NCI-H2029 treated with DMSO at 0.1 percent for 48 hours (cell line): ENCODE data around the gene FAM168A.

Source experiments
- DNase-seq: peaks from one replicate; lab custom pipeline; 2025; lab: John Stamatoyannopoulos, UW

Gene FAM168A

GRCh38 chr11:73426219-73426850, 171.6 kb downstream of the FAM168A start:
- DNase-seq, result no peak

- DNase-seq, result no peak
Observed at GRCh38 chr11:73425108-73425507, 172.8 kb downstream of the FAM168A start.

GRCh38 chr11:73423506-73423905, 174.4 kb downstream of the FAM168A start:
- no peak for DNase-seq

- DNase-seq, result no peak
Observed at GRCh38 chr11:73422886-73423285, 175.0 kb downstream of the FAM168A start.

- DNase-seq, result no peak
Observed at GRCh38 chr11:73420136-73420535, 177.8 kb downstream of the FAM168A start.

- DNase-seq, result no peak
Observed at GRCh38 chr11:73416786-73417185, 181.1 kb downstream of the FAM168A start.

GRCh38 chr11:73415854-73416615, 181.9 kb downstream of the FAM168A start:
- no peak for DNase-seq

- DNase-seq, result no peak
Observed at GRCh38 chr11:73414977-73415651, 182.8 kb downstream of the FAM168A start.

- DNase-seq, result no peak
Observed at GRCh38 chr11:73413256-73413655, 184.7 kb downstream of the FAM168A start.

GRCh38 chr11:73412308-73412707, 185.6 kb downstream of the FAM168A start:
- DNase-seq, result no peak

- DNase-seq, result no peak
Observed at GRCh38 chr11:73411031-73411430, 186.9 kb downstream of the FAM168A start.

GRCh38 chr11:73410627-73411026, 187.3 kb downstream of the FAM168A start:
- DNase-seq, result no peak

GRCh38 chr11:73409431-73409830, 188.5 kb downstream of the FAM168A start:
- no peak for DNase-seq

- no peak for DNase-seq
Observed at GRCh38 chr11:73406619-73407018, 191.3 kb downstream of the FAM168A start.

- no peak for DNase-seq
Observed at GRCh38 chr11:73406131-73406530, 191.8 kb downstream of the FAM168A start.

- DNase-seq, result no peak
Observed at GRCh38 chr11:73405146-73405510, 192.8 kb downstream of the FAM168A start.

GRCh38 chr11:73404506-73405145, 193.3 kb downstream of the FAM168A start:
- DNase-seq, result no peak

- DNase-seq, result no peak
Observed at GRCh38 chr11:73404048-73404447, 193.9 kb downstream of the FAM168A start.

- DNase-seq, result no peak
Observed at GRCh38 chr11:73403541-73403940, 194.4 kb downstream of the FAM168A start.

- no peak for DNase-seq
Observed at GRCh38 chr11:73402834-73403185, 195.1 kb downstream of the FAM168A start.

GRCh38 chr11:73401924-73402833, 195.7 kb downstream of the FAM168A start:
- DNase-seq, result no peak
